ENCODE results near the gene UGT3A2.

DNA sequence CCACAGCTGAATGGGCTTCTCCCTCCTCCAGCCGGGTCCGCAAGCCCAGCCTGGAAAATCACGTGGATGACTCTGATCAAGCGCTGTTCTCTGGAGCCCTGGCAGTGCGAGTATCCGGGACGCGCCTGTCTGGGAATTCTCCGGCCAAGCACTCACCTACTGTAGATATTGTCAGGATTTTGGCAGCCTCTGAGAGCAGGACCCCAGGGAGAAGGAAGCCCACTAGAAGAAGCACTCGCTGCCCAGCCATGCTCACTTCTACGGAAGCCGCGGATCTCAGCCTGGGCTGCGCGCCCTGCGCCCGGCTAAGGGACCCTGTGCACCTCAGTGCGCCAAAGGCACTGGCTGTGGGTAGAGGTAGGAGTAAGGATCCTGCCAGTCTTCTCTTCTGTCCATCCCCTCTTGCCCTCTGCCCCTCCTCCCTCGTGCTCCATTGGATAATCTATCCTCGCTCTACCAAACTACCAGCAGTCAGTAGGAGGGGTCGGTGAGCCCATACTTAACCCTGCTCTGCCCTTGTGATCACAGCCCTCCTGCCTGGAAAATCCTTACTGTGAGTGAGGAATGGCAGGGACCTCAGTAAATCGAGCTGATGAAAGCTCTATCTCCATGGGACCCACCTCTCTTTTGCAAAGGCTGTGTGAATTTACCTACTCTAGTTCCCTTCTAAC is at the start of gene UGT3A2:
- TF ChIP-seq EZH2 (IDR thresholded peaks at IDR 0.05; ENCODE audit: insufficient read depth, poor library complexity, severe bottlenecking) (no peak), EZH2phosphoT487 (IDR thresholded peaks at IDR 0.05; ENCODE audit: insufficient read depth, low read depth) (no peak)

Data from GM23248 (cell line).